ENCODE measurements around the gene STON2.

- TF ChIP-seq CTCF (IDR thresholded peaks at IDR 0.05), result no peak
- TF ChIP-seq POLR2AphosphoS5 (IDR thresholded peaks at IDR 0.05; ENCODE audit: low read depth, low read length), result no peak
- no peak for TF ChIP-seq TCF7L2 (IDR thresholded peaks at IDR 0.05; ENCODE audit: low read depth, low read length)
- no peak for TF ChIP-seq REST (IDR thresholded peaks at IDR 0.05; ENCODE audit: insufficient read depth in 1 of 2, low read depth in 2 of 2, low read length in 1 of 2)
- TF ChIP-seq SIN3A (IDR thresholded peaks at IDR 0.05; ENCODE audit: borderline replicate concordance, insufficient read depth, low read depth, low read length), result no peak
Observed at GRCh38 chr14:81408595-81408994, 8.5 kb upstream of the STON2 start.
